Measurements from ENCODE around the gene DHX34.
"Not testable (repeated sequence)": the region's sequence is repeated elsewhere in the genome, so short reads cannot be mapped to it uniquely, and the experiment has no call there.

DHX34 gene

DNA sequence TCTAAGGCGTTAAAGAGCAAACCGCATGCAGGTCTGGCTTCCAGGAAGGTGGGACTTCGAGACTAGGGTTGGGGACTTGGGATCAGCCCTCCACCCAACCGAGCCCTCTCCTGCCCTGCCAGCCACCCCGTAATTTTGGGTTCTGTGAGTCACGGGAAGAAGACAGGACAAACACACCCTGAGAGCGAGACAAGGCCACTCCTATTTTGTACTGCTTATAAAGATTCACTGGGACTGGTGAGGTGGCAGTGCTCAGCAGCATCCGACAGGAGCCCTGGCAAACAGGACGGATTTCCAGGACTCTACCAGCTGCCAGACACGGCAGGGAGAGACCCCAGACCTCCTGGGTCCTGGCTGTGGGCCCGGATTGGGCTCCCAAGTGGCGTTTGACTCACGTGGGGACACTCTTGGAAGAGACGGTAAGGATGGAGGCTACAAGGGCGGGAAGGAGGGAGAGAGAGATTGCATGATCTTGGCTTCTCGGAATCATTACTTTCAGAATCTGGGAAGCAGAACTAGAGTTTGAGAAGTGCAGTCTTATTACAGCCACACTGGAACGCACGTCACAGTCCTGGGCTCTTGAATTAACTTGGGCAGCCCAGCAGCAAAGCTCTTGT lies 17.1 kb upstream of the DHX34 start, which contains the start of gene C5AR2:
Gene C5AR2, plus strand, starts transcription at position 245 of the 617 bp plus-strand sequence. CDS start 8,625 bp downstream, outside the sequence.
- no peak for DNase-seq

DNA sequence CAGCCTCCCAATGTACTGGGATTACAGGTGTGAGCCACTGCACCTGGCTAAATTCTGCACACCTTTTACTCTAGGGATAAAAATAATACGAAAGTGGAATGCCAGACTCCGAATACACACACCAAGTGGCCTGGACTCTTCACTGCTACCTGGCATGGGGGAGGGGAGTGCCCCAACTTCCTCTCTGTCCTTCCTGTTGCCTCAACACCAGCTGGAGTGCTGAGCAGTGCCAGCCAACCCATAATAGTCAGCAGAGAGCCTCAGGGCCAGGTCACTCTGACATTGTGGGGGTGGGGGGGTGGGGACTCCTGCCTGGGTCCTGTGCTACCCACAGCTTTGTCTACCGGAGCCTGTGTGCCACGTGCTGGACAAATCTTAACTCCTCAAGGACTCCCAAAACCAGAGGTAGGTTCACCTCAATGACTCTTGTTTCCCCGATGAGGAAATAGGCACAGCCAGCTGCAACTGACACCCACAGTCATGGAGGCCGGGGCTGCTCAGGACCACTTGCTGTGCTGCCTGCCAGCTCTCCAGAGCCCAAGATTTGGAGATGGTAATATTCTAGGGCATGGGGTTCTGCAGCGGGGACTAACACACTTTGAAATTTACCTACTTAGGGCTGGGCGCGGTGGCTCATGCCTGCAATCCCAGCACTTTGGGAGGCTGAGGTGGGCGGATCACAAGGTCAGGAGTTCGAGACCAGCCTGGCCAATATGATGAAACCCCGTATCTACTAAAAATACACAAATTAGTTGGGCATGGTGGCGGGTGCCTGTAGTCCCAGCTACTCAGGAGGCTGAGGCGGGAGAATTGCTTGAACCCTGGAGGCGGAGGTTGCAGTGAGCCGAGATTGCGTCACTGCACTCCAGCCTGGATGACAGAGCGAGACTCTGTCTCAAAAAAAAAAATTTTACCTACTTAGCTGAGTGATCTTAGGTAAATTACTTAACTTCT lies 12.1 kb upstream of the DHX34 start:
- not testable (repeated sequence) for DNase-seq

DNA sequence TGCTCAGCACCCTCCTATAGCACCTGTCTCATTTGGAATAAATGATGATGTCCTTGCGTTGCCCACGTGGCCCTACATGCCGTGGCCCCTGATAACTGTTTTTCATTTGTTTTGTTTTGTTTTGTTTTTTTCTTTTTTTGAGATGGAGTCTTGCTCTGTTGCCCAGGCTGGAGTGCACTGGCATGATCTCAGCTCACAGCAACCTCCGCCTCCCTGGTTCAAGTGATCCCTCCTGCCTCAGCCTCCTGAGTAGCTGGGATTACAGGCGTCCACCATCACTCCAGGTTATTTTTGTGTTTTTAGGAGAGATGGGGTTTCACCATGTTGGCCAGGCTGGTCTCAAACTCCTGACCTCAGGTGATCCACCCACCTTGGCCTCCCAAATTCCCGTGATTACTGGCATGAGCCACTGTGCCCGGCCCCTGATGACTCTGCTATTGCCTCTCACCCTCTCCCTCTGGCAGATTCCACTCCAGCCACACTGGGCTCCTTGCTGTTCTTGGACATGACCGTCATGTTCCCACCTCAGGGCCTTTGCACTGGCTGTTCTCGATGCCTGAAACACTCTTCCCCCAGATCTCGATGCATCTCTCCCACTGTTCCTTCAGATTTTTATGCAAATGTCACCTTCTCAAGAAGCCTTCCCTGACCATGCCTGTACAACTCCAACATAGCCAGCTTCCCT lies 9.8 kb upstream of the DHX34 start:
- DNase-seq: no peak

DNA sequence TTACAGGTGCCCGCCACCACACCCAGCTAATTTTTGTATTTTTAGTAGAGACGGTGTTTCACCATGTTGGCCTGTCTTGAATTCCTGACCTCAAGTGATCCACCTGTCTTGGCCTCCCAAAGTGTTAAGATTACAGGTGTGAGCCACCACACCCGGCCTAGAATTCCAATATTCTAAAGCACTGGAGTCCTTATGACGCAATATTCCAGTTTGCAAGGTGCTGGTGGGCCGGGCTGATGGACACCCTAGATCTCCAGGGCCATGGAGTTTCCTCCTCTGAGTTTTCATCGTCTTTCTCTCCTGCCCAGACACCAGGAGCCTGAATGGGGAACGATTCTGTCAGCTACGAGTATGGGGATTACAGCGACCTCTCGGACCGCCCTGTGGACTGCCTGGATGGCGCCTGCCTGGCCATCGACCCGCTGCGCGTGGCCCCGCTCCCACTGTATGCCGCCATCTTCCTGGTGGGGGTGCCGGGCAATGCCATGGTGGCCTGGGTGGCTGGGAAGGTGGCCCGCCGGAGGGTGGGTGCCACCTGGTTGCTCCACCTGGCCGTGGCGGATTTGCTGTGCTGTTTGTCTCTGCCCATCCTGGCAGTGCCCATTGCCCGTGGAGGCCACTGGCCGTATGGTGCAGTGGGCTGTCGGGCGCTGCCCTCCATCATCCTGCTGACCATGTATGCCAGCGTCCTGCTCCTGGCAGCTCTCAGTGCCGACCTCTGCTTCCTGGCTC lies 8.5 kb upstream of the DHX34 start:
- no peak for DNase-seq

DNA sequence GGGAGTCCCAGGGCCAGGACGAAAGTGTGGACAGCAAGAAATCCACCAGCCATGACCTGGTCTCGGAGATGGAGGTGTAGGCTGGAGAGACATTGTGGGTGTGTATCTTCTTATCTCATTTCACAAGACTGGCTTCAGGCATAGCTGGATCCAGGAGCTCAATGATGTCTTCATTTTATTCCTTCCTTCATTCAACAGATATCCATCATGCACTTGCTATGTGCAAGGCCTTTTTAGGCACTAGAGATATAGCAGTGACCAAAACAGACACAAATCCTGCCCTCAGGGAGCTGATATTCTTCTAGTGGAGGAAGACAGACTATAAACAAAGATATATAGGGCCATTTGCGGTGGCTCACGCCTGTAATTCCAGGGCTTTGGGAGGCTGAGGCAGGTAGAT lies 7.4 kb upstream of the DHX34 start:
- DNase-seq: no peak

DNA sequence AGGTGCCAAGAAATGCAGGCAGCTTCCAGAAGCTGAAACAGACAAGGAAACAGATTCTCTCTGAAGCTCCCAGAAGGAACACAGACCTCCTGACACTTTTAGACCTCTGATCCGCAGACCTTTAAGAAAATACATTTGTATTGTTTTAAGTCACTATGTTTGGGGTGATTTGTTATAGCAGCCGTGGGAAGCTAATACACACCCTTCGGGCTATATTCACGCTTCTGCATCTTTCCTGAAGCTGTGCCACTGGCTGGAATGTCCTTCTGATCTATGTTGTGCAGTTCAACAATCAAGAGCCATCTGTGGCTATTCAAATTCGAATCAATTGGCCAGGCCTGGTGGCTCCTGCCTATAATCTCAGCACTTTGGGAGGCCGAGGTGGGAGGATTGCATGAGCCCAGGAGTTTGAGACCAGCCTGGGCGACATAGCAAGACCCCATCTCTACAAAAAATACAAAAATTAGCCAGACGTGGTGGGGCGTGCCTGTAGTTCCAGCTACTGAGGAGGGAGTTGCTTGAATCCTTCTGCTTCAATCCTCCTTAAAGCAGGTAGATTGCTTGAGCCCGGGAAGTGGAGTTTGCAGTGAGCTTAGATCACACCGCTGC lies 5.8 kb upstream of the DHX34 start:
- DNase-seq: no peak

DNA sequence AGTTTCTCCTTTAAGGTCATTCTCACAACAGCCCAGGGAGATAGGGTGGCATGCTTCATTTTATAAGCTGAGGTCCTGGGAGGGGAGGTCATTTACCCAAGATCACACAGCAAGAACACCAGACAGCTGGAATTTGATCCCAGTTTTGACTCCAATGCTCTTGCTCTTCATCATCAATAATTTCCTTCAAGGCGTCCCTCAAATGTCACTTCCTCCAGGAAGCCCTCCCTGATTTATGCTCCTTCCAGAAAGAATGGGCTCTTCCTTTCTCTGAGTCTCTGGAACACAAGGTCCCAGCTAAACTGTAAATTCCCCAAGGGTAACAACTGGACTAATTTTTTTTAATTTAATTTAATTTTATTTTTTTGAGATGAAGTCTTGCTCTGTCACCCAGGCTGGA lies 4.7 kb upstream of the DHX34 start:
- no peak for DNase-seq

DNA sequence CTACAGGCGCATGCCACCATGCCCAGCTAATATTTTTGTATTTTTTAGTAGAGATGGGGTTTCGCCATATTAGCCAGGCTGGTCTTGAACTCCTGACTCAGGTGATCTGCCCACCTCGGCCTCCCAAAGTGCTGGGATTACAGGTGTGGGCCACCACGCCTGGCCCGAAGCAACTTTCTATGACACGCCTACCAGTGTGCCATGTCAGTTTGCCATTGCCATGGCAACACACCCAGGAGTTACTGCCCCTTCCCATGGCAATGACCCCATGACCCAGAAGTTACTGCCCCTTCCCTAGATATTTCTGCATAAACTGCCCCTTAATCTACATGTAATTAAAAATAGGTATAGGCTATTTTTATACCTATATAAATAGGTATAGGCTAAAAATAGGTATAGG lies 3.1 kb upstream of the DHX34 start:
- not testable (repeated sequence) for DNase-seq

DNA sequence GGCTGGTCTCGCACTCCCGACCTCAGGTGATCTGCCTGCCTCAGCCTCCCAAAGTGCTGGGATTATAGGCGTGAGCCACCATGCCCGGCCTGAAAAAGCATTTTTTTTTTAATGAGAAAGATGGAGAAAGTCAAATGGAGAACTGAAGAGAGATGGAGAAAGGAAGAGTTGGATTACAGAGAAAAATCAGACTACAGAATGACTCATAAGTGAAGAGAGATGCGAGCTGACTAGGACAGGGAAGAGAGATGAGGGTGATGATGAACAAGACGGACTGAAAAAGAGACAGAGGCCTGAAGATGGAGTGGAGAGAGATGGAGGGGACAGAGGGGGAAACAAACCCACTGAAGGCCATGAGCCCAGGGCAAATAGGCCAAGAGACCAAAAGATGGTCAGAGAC lies 1.5 kb downstream of the DHX34 start:
- no peak for DNase-seq

DNA sequence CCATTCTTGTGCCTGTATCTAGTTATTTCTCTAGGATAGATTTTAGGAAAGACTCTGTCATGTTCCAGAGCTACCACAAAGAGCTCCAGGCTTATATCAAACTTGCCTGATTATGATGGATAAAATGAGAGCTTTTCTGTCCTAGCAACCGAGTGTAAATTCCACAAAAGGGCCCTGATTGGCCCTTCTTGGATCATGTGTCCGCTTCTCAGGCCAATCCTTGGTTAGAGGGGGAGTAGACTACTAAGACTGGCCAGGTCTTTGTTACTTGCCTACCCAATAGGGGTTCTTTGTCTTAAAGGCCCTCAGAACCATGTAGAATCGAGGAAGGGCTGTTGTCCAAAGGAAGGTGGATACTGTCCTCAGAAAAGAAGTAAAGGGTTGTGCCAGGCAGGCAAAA lies 2.4 kb downstream of the DHX34 start:
- no peak for DNase-seq

DNA sequence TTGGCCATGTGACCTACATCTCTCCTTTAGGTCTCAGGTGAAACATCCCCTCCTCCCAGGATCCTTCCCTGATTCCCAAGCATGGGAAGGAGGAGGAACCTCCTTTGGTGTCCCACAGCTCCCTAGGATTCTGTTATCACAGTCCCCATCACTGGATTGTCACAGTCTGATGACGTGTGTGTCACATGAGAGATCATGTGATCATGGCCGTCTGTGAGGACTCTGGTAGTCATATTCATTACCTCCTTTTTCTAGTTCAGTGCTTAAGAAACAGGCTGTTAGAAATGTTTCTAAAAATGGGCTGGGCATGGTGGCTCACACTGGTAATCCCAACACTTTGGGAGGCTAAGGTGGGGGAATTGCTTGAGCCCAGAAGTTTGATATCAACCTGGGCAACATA lies 3.0 kb downstream of the DHX34 start:
- DNase-seq: no peak

DNA sequence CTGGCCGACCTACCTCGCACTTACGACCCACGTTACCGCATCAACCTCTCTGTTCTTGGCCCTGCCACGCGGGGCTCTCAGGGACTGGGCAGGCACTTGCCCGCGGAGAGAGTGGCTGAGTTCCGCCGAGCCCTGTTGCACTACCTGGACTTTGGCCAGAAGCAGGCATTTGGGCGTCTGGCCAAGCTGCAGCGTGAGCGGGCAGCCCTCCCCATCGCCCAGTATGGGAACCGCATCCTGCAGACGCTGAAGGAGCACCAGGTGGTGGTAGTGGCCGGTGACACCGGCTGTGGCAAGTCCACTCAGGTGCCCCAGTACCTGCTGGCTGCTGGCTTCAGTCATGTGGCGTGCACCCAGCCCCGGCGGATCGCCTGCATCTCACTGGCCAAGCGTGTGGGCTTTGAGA lies 4.2 kb downstream of the DHX34 start:
- no peak for DNase-seq

DNA sequence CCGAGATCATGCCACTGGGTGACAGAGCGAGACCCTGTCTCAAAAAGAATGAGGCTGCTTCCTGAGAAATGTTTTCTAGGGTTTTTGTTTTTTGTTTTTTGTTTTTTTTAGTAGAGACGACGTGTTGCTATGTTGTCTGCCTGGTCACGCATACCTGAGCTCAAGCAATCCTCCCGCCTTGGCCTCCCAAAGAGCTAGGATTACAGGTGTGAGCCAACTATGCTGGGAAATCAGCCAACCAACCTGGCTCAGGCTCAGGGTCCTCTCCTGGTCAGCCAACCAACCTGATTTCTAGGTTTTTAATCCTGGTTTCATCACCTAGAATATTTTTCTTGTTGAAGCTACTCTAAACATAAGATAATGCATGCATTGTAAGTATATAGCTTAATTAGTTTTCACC lies 7.8 kb downstream of the DHX34 start:
- DNase-seq: no peak

DNA sequence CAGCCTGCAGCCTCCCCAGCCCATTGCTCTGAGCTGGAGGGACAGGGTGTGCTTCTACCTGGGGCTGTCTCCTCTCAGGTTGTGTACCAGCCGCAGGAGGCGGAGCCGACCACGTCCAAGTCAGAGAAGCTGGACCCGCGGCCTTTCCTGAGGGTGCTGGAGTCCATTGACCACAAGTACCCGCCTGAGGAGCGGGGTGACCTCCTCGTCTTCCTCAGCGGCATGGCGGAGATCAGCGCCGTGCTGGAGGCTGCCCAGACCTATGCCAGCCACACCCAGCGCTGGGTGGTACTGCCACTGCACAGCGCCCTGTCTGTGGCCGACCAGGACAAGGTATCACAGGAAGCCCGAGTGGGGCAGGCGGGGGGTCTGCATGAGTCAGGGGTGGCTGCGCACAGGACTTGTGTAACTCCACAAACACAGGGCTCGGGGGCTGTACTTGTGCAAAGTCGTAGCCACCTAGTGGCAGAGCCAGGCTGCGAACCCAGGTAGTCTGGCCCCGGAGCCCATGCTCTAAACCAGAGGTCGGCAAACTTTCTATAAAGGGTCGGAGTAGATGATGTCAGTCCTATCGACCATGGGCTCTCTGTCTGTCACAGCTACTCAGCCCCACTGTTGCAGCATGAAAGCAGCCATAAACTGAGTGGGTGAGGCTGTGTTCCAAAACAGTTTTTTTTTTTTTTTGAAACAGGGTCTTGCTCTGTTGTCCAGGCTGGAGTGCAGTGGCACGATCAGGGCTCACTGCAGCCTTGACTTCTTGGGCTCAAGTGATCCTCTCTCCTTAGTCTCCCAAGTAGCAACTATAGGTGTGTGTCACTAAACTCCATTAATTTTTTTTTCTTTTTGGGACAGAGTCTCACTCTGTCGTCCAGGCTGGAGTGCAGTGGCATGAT lies 8.9 kb downstream of the DHX34 start:
- DNase-seq: no peak

DNA sequence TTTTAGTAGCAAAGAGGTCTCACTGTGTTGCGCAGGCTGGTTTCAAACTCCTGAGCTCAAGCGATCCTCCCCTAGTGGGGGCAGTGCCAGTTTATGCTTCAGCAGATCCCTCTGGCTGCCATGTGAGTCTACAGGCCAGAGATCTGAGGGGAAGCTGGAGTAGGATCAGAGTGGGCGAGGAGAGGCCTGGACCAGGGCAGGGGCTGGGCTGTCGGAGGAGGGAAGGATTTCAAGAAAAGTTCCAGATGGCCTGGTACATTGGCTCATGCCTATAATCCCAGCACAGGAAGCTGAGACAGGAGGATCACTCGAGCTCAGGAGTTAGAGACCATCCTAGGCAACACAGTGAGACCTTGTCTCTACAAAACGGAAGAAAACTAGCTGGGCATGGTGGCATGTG lies 9.8 kb downstream of the DHX34 start:
- DNase-seq: no peak

DNA sequence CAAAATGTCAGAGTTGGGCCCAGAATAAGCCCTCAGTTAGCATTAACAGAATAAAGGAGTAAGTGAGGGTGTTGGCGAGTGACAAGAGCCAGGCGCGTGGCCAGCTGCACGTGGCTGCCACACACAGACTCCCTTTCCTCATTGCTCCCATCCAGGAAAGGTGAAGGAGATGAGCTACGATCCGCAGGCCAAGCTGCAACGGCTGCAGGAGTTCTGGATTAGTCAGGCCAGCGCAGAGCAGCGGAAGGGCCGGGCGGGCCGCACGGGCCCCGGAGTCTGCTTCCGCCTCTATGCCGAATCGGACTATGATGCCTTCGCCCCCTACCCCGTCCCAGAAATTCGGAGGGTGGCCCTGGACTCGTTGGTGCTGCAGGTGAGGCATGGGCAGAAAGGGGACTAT lies 13.2 kb downstream of the DHX34 start:
- DNase-seq: no peak

DNA sequence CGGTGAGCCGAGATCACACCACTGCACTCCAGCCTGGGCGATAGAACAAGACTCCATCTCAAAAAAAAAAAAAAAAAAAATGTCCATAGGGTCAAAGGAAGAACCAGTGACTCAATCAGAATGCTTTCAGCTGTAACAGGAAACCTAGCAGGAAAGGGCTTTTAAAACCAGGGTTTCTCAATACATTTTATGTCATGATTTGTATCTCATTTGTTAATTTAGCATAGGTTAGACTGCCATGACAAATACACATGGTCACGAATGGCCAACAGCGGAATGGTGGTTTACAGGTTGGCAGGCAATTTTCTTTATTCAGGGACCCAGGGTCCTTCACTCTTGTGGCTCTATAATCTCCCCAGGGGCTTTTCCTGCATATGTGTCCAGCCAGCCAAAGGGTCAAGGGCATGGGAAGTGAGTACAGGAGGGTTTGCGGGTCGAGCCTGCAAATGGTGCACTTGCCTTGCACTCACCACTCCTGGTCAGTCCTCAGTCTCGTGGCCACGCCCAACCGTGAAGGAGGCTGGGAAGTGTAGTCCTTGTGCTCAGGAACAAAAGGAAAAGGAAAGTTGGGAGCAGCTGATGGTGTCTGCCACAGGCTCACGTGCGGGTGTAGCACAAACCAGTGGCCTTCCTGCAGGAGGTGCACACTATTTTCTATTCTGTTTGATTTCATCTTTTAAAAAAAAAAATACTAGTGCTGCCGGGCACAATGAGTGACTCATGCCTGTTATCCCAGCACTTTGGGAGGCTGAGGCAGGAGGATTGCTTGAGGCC lies 14.8 kb downstream of the DHX34 start:
- no peak for DNase-seq

DNA sequence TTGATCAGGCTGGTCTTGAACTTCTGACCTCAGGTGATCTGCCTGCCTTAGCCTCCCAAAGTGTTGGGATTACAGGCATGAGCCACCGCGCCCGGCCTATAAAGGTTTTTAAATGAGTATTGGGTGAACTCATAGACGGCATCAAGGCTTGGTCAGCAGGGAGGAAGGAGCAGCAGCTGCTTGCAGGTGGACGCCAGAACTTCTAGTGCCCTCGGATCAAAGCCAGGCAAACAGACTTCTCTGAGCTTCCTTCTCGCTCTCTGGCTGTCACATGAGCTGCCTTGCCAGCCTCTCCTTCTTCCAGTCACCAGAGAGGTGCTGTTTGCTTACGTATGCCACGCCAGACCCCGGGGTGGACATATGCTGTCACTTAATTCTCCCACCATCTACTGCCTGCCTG lies 16.3 kb downstream of the DHX34 start:
- DNase-seq: not testable (repeated sequence)

DNA sequence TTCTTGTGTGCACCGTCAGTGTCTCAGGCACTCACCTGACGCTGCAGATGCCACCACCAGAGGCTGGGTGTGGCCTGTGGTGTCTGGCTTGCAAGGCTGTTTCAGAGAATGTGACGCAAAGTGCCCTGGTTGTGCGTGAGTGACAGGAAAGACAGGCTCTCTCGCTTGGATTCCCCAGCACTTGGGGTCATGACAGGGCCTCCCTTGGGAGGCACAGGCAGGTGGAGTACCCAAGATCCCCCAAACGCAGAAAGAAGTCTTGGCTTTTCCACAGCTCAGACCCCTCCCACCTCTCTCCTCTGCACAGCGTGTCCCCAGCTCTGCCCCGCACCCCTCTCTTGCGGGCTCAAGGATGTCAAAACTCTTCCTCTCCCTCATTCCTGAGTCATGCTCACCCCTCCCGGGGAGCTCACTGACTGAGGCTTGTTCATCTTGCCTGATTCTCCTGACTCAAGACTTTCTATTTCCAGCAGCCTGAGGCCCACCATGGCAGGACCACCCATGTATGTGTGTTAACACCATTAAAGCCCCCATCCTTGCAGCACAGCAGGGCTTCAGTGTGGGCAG lies 21.0 kb downstream of the DHX34 start:
- DNase-seq: peak; percentile 85

DNA sequence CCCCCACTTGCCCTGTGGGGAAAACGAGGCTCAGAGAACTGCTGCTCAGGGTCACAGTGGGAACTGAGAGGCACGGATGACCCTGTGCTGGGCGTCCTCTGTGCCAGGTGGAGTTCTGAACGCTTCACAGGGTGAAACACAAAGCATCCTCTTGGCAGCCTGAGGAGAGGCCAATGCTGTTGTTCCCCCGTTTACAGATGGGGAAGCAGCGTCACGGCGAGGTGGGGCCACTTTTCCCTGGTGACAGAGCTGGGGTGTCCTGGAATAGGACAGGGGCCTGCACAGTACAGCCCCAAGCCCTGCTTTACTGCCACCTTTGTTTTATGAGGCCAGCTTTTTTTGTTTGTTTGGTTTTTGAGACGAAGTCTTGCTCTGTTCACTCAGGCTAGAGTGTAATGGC lies 22.1 kb downstream of the DHX34 start:
- DNase-seq: no peak

All from fibroblast of skin of right biceps (primary cell).